ENCODE measurements around the gene NUP98.

GRCh38 chr11:3836903-3837302 is 39.5 kb upstream of the NUP98 start:
- TF ChIP-seq, protein P1, sequence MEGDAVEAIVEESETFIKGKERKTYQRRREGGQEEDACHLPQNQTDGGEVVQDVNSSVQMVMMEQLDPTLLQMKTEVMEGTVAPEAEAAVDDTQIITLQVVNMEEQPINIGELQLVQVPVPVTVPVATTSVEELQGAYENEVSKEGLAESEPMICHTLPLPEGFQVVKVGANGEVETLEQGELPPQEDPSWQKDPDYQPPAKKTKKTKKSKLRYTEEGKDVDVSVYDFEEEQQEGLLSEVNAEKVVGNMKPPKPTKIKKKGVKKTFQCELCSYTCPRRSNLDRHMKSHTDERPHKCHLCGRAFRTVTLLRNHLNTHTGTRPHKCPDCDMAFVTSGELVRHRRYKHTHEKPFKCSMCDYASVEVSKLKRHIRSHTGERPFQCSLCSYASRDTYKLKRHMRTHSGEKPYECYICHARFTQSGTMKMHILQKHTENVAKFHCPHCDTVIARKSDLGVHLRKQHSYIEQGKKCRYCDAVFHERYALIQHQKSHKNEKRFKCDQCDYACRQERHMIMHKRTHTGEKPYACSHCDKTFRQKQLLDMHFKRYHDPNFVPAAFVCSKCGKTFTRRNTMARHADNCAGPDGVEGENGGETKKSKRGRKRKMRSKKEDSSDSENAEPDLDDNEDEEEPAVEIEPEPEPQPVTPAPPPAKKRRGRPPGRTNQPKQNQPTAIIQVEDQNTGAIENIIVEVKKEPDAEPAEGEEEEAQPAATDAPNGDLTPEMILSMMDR (conservative IDR thresholded peaks at IDR 0.05; ENCODE audit: low read length): no peak
- TF ChIP-seq EZH2phosphoT487 (IDR thresholded peaks at IDR 0.05; ENCODE audit: borderline replicate concordance, low read depth, low read length): no peak

Measured in OCI-LY7 (cell line).